Fibroblast of skin of left biceps (primary cell): Measurements from ENCODE around the gene RPS6KL1.

Source experiments
- DNase-seq, 2 experiments: peaks; one replicate each; pipeline ENCODE4 v3.0.0-alpha.2; 2013; ENCODE audit warnings: low read depth in 2 of 2

The RPS6KL1 gene

GRCh38 chr14:74888164-74889158, 34.6 kb downstream of the RPS6KL1 start:
- DNase-seq, result no peak

- peak; percentile 92 to 93 for DNase-seq
Measured at GRCh38 chr14:74886001-74886400, 37.1 kb downstream of the RPS6KL1 start.

GRCh38 chr14:74882103-74882920, 40.7 kb downstream of the RPS6KL1 start:
- DNase-seq, result no peak

GRCh38 chr14:74881431-74882102, 41.5 kb downstream of the RPS6KL1 start, which contains the start of gene DLST:
TSS of gene DLST (plus strand) at chr14:74881916. CDS start at chr14:74881954, 38 bp downstream.
- DNase-seq, result peak; percentile 68 to 69

- DNase-seq, result no peak
Measured at GRCh38 chr14:74879427-74880182, 43.5 kb downstream of the RPS6KL1 start.

GRCh38 chr14:74875941-74876913, 46.8 kb downstream of the RPS6KL1 start, which contains the start of gene PROX2:
TSS of gene PROX2 (minus strand) at chr14:74876145. CDS start at chr14:74863834, 12,311 bp downstream.
- DNase-seq, result no peak

GRCh38 chr14:74875204-74875603, 47.9 kb downstream of the RPS6KL1 start:
- no peak for DNase-seq

GRCh38 chr14:74871819-74872218, 51.2 kb downstream of the RPS6KL1 start:
- no peak for DNase-seq

GRCh38 chr14:74868739-74869138, 54.3 kb downstream of the RPS6KL1 start:
- DNase-seq, result no peak

GRCh38 chr14:74867673-74868072, 55.4 kb downstream of the RPS6KL1 start:
- DNase-seq, result no peak

GRCh38 chr14:74866708-74867389, 56.2 kb downstream of the RPS6KL1 start:
- no peak for DNase-seq

GRCh38 chr14:74865156-74865555, 57.9 kb downstream of the RPS6KL1 start:
- no peak for DNase-seq

GRCh38 chr14:74864198-74864597, 58.9 kb downstream of the RPS6KL1 start:
- no peak for DNase-seq

GRCh38 chr14:74863274-74863673, 59.8 kb downstream of the RPS6KL1 start:
- no peak for DNase-seq

GRCh38 chr14:74861734-74862090, 61.3 kb downstream of the RPS6KL1 start:
- DNase-seq, result no peak

- peak; percentile 64 to 68 for DNase-seq
Measured at GRCh38 chr14:74860899-74861733, 61.9 kb downstream of the RPS6KL1 start.

GRCh38 chr14:74859757-74860552, 63.1 kb downstream of the RPS6KL1 start:
- no peak for DNase-seq
